C4-2B (cell line): ENCODE measurements around the gene ANK3.

Experiments
- H3K27ac ChIP-seq: fragments of 450-650 bp; 2 replicates; pipeline ENCODE4 v1.5.1; 2017
- CTCF ChIP-seq: fragments of 450-650 bp; conservative IDR thresholded peaks from 2 replicates; pipeline ENCODE4 v1.5.1; 2017; ENCODE audit warnings: mild to moderate bottlenecking
- ZFX ChIP-seq: fragments of 450-650 bp; IDR thresholded peaks from 2 replicates; pipeline ENCODE4 v1.6.1; 2017

The ANK3 gene

DNA sequence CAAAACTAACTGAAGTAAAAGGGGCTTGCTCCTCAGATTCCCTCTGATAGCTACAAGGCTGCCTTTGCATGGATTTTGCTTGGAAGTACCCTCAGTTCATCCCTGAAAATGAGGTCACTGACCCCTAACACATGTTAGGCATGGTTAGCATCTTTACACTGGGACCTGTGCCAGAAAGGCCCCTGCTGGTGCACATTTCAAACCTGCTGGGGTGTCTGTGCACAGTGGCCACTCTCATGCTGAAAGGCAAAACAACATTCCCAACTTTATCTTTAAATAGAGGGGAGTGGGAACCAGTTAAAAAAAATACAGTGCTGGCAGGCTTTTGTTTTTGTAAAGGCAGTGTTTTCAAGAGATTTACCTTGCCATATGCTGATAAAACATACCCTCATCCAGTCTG lies 99.1 kb downstream of the ANK3 start:
- H3K27ac ChIP-seq = no peak overlapping the region
- TF ChIP-seq CTCF = no peak

DNA sequence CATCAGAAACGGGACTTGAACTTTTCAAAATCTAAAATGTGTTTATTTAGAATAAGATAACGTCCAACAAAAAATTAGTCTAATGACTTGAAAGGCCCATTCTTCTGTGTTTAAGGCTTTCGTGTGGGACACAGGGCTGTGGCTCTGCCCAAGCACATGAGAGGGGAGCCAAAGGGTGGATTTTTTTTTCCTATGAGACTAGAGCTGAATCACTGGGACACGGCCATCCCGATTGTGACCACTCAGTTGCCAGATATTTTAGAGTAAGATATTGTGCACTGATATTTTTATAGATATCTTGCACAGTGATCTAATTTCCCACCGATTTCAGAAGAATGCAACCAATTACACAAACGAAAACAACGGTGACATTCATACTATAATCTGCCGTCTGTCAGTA lies 99.9 kb downstream of the ANK3 start:
- no peak overlapping the region for H3K27ac ChIP-seq
- TF ChIP-seq CTCF = no peak

DNA sequence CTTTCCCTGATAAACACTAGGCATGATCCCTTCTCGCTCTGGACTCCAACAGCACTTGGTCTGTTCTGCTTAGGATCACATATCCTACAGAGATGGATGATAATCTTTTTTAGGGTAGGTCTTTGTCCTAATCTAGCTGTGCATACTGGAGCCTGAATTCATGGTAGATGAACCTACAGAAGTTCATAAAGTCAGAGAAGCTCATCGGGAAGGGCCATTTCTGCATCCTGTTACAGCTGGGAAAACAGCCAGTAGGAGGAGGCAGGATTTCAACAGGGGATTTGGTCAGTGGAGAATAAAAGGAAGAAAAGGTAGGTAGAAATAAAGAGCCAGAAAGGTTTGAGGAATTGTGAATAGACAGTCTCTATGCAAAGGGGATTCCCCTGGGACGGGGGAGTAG lies 101.4 kb downstream of the ANK3 start:
- TF ChIP-seq CTCF (no peak), ZFX (no peak)
- no peak overlapping the region for H3K27ac ChIP-seq

GRCh38 chr10:60286559-60286958 lies 103.1 kb downstream of the ANK3 start:
- TF ChIP-seq ZFX (no peak), CTCF (no peak)

DNA sequence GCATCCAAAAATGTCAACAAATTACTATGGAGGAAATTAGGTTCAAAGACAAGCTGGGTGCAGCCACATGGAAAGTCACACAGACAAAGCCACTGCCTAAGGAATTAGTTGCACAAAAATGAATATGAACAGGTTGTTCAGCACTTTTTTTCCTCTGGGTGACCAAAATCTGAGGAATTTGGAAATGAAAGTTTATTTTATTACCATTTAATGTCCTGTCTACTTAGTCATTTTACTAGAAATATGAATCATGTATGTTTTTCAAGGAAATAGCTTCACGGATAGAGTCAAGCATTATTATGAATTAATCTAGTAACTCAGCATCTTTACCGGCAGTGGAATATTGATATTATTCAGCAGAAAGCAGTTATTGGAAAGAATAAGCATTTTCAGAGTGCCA lies 106.3 kb downstream of the ANK3 start:
- TF ChIP-seq CTCF (no peak), ZFX (no peak)
- H3K27ac ChIP-seq = no peak overlapping the region

More at GRCh38 chr10:60286559-60286958, 103.1 kb downstream of the ANK3 start:
- H3K27ac ChIP-seq = no peak overlapping the region

GRCh38 chr10:60282771-60283353 lies 106.8 kb downstream of the ANK3 start:
- no peak overlapping the region for H3K27ac ChIP-seq

GRCh38 chr10:60281792-60282353 lies 107.8 kb downstream of the ANK3 start:
- TF ChIP-seq ZFX (no peak), CTCF (no peak)
- H3K27ac ChIP-seq = no peak overlapping the region

More at GRCh38 chr10:60282771-60283353, 106.8 kb downstream of the ANK3 start:
- no peak for TF ChIP-seq CTCF
- TF ChIP-seq ZFX = no peak
